ENCODE measurements around the gene SLC45A1. TPM values are rescaled to one million over a fixed set of nuclear protein-coding genes. Genes with fewer than 3 reads are reported as not detected.

Gene SLC45A1
- 0.72 and 0.83 TPM in 2 replicates for total RNA-seq (2012; rRNA removed)
- 3.1 and 3.9 TPM in 2 replicates for polyA plus RNA-seq (2012; rRNA removed)
- 3.4 and 7.6 TPM in 2 replicates for polyA plus RNA-seq (2012; cell fraction: cytosol; rRNA removed)
- polyA plus RNA-seq (2012; cell fraction: nucleus; rRNA removed; ENCODE audit: low replicate concordance): 2.9 and 7.4 TPM in 2 replicates
- Bru-seq, nascent RNA: percentile 47 among the genes with signal in this experiment
- BruChase-seq, experiment 1, labeled RNA remaining after a 6-hour chase: percentile 41 among the genes with signal in this experiment
- percentile 32 among the genes with signal in this experiment for BruChase-seq, experiment 2, labeled RNA remaining after a 2-hour chase
- long read RNA-seq, transcript SLC45A1-202 (9 exons, 2,784 nt): major isoform, 5 of 13 reads
- long read RNA-seq, partial matches to known transcripts: 2 of 13 reads
- long read RNA-seq, other reads (novel, unspliced or antisense): 2 of 13 reads

- H2BK15ac ChIP-seq (ENCODE audit: low read depth, low read length): peak within 1 kb of the TSS; percentile 77; the same call in 1 of the 3 replicates
- intact Hi-C loops (cut with micrococcal nuclease): loop anchor here (10.0 kb wide), 1 partner anchor 653 kb away; no protein-coding TSS in a partner anchor
- peak within 1 kb of the TSS; percentile 59; the same call in 1 of the 2 replicates for H3K14ac ChIP-seq (replicated peaks; ENCODE audit: low read depth, low read length)
- H3K36me3 ChIP-seq (ENCODE audit: control insufficient read depth, insufficient read depth, low read length): no peaks in the 10 kb centered on the region
- DNase-seq (peak; percentile 57), ATAC-seq (ENCODE audit: low read depth) (peak; percentile 91)
- H3K4ac ChIP-seq (ENCODE audit: low read depth, low read length): peak within 1 kb of the TSS; percentile 67
- ChIA-PET POLR2A (ENCODE audit: unreplicated experiment) (no interaction called here), CTCF (no interaction called here)
- no peak within 1 kb of the TSS; the same call in 1 of the 2 replicates for H3K23ac ChIP-seq (ENCODE audit: low read depth, low read length)
- no peak within 1 kb of the TSS for H4K5ac ChIP-seq (ENCODE audit: low read depth, low read length)
- H4K20me1 ChIP-seq (ENCODE audit: insufficient read depth, low read length): no peaks in the 10 kb centered on the region; the same call in 1 of the 2 replicates
- no peak within 1 kb of the TSS for H2BK20ac ChIP-seq (ENCODE audit: low read depth, low read length)
- no peaks in the 10 kb centered on the region for H3K9me3 ChIP-seq (ENCODE audit: control insufficient read depth, insufficient read depth, low read length)
- peak within 1 kb of the TSS; percentile 83 for H2AK9ac ChIP-seq (replicated peaks; ENCODE audit: low read depth, low read length, poor library complexity)
- in situ Hi-C loops (cut with MboI; ENCODE audit: low sequenced_read_pairs): loop anchor here (25.0 kb wide), 1 partner anchor 656 kb away; no protein-coding TSS in a partner anchor
- 10% methylated on average over 65 of the region's 75 CpGs; no CpG with 5 or more reads in 1 of the 2 experiments for WGBS, 2 experiments (ENCODE audit: extremely low coverage in 2 of 2, insufficient read length in 1 of 2)
- H2AFZ ChIP-seq (replicated peaks; ENCODE audit: low read length, poor library complexity): peak within 1 kb of the TSS; percentile 97
- peak within 1 kb of the TSS; percentile 37 for H2BK5ac ChIP-seq (ENCODE audit: low read depth, low read length, poor library complexity, severe bottlenecking)
- TF ChIP-seq FOS (IDR thresholded peaks at IDR 0.05; ENCODE audit: low read depth, low read length) (0 out of 2 replicates have a peak, but pooled peaks have one; percentile 6), SMC3 (IDR thresholded peaks at IDR 0.05; ENCODE audit: low read depth, low read length) (0 out of 2 replicates have a peak, but pooled peaks have one; percentile 3), MAZ (IDR thresholded peaks at IDR 0.05; ENCODE audit: borderline replicate concordance, low read depth, low read length) (peak; percentile 47; the same call in 1 of the 2 replicates), BHLHE40 (IDR thresholded peaks at IDR 0.05; ENCODE audit: low read depth, low read length) (no peak), NFE2L2 (IDR thresholded peaks at IDR 0.05; ENCODE audit: low read depth, low read length) (no peak), MXI1 (IDR thresholded peaks at IDR 0.05; ENCODE audit: borderline replicate concordance, low read depth, low read length) (no peak), ELK1 (IDR thresholded peaks at IDR 0.05; ENCODE audit: borderline replicate concordance, low read depth, low read length) (no peak), RAD21 (IDR thresholded peaks at IDR 0.05; ENCODE audit: low read length) (peak; percentile 14; the same call in 1 of the 2 replicates), RCOR1 (IDR thresholded peaks at IDR 0.05; ENCODE audit: insufficient replicate concordance, low read length) (no peak), POLR2A (IDR thresholded peaks at IDR 0.05; ENCODE audit: low read depth, low read length) (no peak), MAFK (IDR thresholded peaks at IDR 0.05; ENCODE audit: low read depth, low read length) (no peak)
- peak within 1 kb of the TSS; percentile 67 for H2BK120ac ChIP-seq (ENCODE audit: low read depth, low read length)
- no TSS peak for BruUV-seq (replicated peaks)
- H3K9me1 ChIP-seq (ENCODE audit: insufficient read depth, low read length): peaks cover 4% of the 10 kb centered on the region; the same call in 1 of the 2 replicates
- peak within 1 kb of the TSS; percentile 20; the same call in 1 of the 2 replicates for H3K27ac ChIP-seq (ENCODE audit: insufficient read depth, low read length)
- H3K79me1 ChIP-seq (ENCODE audit: low read depth in 1 of 2, low read length in 2 of 2): peaks cover 6 to 11% of the 10 kb centered on the region in 2 experiments; a peak in 2 of 4 replicates
- peak within 1 kb of the TSS; percentile 90 for H3K4me2 ChIP-seq (ENCODE audit: low read depth, low read length)
- dilution Hi-C loops (cut with HindIII; ENCODE audit: low sequenced_read_pairs, unreplicated experiment): loop anchor here (25.0 kb wide), 1 partner anchor 306 kb away; no protein-coding TSS in a partner anchor
- peak within 1 kb of the TSS; percentile 86 for H3K4me3 ChIP-seq (ENCODE audit: insufficient read depth, low read depth, low read length)
- peak within 1 kb of the TSS; percentile 29; the same call in 1 of the 2 replicates for H3K18ac ChIP-seq (ENCODE audit: low read depth, low read length)
- peaks cover 2% of the 10 kb centered on the region; the same call in 1 of the 2 replicates for H3K27me3 ChIP-seq (ENCODE audit: control insufficient read depth, insufficient read depth, low read length)
- peak within 1 kb of the TSS; percentile 68 for H4K91ac ChIP-seq (ENCODE audit: insufficient read depth, low read depth, low read length)
- H2AK5ac ChIP-seq (ENCODE audit: low read depth, low read length): peak within 1 kb of the TSS; percentile 75
- H4K8ac ChIP-seq (ENCODE audit: low read depth in 2 of 2, low read length in 2 of 2): peak within 1 kb of the TSS; percentile 58 to 73; a peak in 3 of 4 replicates
- no peak within 1 kb of the TSS for H3K56ac ChIP-seq (ENCODE audit: extremely low read depth, insufficient read depth, low read length)
- H3K4me1 ChIP-seq (ENCODE audit: control insufficient read depth, insufficient read depth, low read length): peaks cover 10% of the 10 kb centered on the region
- H3K9ac ChIP-seq (ENCODE audit: low read depth, low read length): peak within 1 kb of the TSS; percentile 63
Measured at GRCh38 chr1:8317647-8318381, at the start of gene SLC45A1. Gene SLC45A1 (plus strand): TSS chr1:8318114. CDS start chr1:8324330, 6,216 bp downstream.

Data from IMR-90 (cell line).